GM19455 (cell line): ENCODE data around the gene LGALS16.
"Not testable (repeated sequence)": the region's sequence is repeated elsewhere in the genome, so short reads cannot be mapped to it uniquely, and the experiment has no call there.

Experiments
- ATAC-seq: cut with Tn5 transposase; IDR thresholded peaks from one replicate; pipeline ENCODE4 v1.9.1; 2021; ENCODE audit not compliant: unreplicated experiment

The LGALS16 gene

GRCh38 chr19:39677961-39678889 lies 22.5 kb downstream of the LGALS16 start:
- no peak for ATAC-seq

DNA sequence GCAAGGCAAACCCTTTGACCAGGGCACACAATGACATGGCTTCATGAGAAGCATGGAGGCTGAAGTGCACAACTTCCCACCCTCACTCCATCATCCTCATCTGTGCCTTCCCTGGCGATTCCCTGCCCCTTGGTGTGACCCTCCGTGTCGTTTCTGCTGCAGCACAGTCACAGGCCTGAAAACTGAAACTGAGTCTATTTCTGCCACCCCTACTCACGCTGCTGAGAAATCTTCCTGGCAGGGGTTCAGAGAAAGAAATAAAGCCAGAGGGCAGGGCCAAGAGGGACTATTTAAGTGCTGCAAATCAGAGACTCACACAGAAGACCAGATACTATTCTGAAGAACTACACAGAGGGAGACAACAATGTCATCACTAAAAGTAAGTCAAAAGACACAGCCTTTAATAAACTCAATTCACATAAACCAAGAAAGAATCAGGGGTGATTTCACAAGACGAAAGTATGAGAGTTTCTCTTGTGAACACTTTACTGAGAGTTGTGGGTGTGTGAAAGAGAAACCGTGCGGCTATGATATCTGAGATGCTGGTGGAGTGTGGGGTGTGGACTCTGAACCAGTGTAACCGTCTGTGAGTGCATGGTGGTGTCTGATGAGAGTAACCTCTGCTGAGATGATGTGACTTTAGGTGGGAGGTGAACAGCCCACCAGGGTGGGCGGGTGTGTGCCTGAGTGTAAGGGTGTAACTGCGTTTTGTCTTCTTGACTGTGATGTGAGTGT lies 23.5 kb downstream of the LGALS16 start:
- no peak for ATAC-seq

DNA sequence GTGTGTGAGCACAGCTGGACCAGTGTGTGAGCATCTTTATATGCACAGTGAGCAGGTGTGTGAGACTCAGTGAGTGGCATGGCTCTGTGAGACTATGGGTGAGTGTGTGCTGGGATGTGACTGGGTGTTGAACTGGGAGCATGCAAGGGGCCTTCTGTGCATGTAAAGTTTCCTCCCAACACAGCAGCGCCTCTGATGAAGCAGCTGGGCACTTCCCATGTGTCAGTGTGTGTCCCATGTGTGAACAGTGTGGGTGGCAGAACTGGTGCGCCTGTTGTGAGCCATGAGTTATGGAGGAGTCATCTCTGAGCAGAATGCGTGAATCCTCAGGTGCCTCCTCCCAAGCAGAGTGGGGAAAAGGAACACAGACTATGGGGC lies 24.1 kb downstream of the LGALS16 start:
- no peak for ATAC-seq

- no peak for ATAC-seq
These were observed 24.9 kb downstream of the LGALS16 start for GRCh38 chr19:39680593-39680992.

DNA sequence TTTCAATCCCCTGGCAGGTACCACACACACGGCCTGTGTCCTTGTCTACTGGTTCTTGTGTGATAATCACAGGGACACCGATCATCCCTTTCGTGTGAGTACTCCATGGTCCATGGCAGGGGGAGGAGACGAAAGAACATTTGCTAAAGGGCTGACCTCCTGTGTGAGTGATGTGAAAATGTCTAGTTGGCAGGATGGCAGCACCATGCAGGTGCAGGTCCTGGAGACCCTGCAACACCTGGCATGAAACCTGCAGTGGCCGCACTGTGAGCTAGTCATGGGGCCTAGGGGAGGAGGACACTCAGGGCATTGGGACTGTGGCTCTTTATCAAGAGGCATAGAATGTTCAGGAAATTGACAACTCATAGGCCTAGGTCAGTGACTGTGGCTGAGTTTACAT lies 25.7 kb downstream of the LGALS16 start:
- no peak for ATAC-seq

- no peak for ATAC-seq
These were observed 28.6 kb downstream of the LGALS16 start for GRCh38 chr19:39684267-39684666.

DNA sequence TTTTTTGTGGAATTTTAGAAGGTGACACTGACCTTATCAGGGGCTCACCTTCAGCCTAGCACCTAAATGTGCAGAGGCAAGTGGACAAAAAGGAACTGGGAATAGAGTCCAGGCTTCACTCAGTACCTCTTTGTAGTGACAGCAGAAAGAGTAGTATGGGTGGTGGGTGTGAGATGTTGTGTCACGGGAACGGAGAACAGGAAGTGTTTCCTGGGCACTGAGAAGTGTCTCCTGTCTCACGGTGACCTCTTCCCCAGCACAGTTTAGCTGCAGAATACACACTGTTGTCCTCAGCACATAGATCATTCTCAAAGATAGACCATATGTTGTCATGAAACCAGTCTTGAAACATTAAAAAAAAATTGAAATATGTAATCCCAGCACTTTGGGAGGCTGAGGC lies 31.0 kb downstream of the LGALS16 start:
- ATAC-seq = no peak

GRCh38 chr19:39688637-39689036 lies 32.9 kb downstream of the LGALS16 start:
- not testable (repeated sequence) for ATAC-seq

GRCh38 chr19:39692166-39692565 lies 36.5 kb downstream of the LGALS16 start:
- ATAC-seq = no peak

DNA sequence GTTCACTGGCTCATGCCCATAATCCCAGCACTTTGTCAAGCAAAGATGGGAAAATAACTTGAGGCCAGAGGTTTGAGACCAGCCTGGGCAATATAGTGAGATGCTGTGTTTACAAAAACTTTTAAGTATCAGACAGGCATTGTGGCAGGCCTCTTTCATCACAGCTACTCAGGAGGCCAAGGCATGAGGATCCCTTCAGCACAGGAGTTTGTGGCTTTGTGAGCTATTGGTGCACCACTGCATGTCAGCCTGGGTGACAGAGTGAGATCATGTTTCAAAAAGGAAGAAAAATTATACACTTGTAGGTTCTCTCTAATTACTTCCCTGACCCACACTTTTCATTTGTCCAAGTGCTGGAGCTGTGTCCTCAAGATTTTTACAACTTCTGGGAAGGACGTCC lies 37.1 kb downstream of the LGALS16 start:
- ATAC-seq = no peak

GRCh38 chr19:39695759-39696158 lies 40.0 kb downstream of the LGALS16 start:
- ATAC-seq = no peak

GRCh38 chr19:39696387-39696786 lies 40.7 kb downstream of the LGALS16 start:
- no peak for ATAC-seq

DNA sequence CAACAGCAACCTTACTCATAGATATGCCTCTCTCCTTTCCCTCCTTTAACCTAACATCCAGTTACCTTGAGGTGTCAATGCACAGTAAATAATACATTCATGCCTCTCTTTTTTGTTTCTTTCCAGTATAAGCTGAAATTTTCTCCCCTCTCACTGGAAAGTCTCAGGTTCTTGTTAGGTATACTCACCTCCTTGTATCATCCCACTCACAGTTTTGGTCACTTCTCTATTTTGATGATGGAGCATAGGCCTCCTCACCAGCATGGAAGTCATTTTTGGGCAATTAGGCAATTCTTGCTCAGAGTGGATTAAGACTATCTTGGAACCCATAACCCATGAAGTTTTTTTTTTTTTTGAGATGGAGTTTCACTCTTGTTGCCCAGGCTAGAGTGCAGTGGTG lies 42.8 kb downstream of the LGALS16 start:
- ATAC-seq = no peak

DNA sequence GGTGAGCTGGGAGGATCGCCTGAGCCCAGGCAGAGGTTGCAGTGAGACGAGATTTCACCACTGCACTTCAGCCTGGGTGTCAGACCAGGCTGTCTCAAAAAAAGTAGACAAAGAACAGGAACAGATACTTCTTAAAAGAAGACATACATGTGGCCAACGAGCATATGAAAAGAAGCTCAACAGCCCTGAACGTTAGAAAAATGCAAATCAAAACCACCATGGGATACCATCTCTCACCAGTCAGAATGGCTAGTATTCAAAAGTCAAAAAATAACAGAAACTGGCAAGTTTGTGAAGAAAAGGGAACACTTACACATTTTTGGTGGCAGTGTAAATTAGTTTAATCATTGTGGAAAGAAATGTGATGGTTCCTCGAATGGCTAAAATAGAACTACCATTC lies 45.6 kb downstream of the LGALS16 start:
- ATAC-seq = no peak

- no peak for ATAC-seq
These were observed 48.7 kb downstream of the LGALS16 start, which contains the start of gene LGALS14 for GRCh38 chr19:39704181-39705044. LGALS14 (plus strand) TSS chr19:39704481; CDS start chr19:39704529, 48 bp downstream.

DNA sequence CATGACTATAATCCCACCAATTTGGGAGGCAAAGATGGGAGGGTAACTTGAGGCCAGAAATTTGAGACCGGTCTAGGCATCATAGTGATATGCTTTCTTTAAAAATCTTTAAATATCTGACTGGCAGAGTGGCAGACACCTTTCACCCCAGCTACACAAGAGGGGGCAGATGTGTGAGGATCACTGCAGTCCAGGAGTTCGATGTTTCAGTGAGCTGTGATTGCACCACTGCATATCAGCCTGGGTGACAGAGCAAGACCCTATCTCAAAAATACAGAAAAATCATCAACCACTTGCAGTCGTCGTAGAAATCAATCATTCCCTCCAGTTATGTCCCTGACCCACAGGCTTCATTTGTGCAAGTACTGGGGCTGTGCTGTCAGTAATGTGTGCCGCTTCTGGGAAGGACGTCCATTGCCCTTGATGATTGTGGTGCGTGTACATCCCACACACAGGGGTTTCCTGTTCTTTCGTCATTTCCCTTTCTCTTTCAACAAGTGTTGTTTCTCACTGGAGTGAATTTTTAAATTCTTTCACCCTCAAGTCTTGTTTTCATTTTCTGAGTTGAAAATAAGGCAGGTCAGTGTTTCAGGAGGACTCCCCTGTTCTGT lies 50.0 kb downstream of the LGALS16 start:
- no peak for ATAC-seq

GRCh38 chr19:39708594-39708993 lies 52.9 kb downstream of the LGALS16 start:
- no peak for ATAC-seq

DNA sequence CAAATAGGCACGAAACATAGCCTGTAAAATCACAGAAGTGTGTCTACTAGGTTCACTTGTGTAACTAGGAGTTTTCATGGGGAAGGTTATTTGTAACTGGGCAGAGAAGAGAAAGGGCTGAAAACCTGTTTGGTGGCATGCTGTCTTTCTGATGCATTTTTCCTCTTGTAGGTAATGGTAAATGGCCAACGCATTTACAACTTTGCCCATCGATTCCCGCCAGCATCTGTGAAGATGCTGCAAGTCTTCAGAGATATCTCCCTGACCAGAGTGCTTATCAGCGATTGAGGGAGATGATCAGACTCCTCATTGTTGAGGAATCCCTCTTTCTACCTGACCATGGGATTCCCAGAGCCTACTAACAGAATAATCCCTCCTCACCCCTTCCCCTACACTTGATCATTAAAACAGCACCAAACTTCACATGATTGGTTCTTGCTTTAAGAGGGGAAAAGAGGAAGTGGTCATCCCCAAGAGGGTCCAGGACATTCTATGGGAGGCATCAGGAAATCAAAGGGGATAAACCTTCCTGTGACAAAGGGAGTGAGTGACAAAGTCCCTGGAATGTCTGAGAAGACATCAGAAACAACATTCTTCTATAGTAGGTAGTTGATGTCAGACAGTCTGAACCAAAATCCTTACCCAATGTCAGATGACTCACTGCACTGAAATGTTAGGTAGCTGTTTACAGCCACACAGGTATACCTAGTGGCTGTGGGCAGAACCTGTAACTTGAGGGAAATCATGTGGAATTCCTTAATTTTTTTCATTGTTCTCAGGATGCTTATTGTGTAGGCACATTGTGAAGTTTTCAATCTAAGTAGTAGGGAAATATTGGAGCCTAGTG lies 53.5 kb downstream of the LGALS16 start:
- ATAC-seq = no peak
